Stimulated activated CD8-positive, alpha-beta memory T cell treated with anti-CD3 and anti-CD28 coated beads, Interleukin-15, amount 100 ng/mL, for 4 hours (primary cell): ENCODE measurements around the gene ZNF536.

Experiments used
- DNase-seq, 2 donors: peaks; one replicate each; pipeline ENCODE4 v3.0.0-alpha.2; 2020; ENCODE audit warnings: low read depth in 2 of 2

The ZNF536 gene

GRCh38 chr19:30363073-30363472 lies 9.1 kb upstream of the ZNF536 start:
- no peak for DNase-seq

GRCh38 chr19:30364866-30365800 lies 7.1 kb upstream of the ZNF536 start:
- no peak for DNase-seq

GRCh38 chr19:30366282-30366681 lies 5.9 kb upstream of the ZNF536 start:
- no peak for DNase-seq

DNA sequence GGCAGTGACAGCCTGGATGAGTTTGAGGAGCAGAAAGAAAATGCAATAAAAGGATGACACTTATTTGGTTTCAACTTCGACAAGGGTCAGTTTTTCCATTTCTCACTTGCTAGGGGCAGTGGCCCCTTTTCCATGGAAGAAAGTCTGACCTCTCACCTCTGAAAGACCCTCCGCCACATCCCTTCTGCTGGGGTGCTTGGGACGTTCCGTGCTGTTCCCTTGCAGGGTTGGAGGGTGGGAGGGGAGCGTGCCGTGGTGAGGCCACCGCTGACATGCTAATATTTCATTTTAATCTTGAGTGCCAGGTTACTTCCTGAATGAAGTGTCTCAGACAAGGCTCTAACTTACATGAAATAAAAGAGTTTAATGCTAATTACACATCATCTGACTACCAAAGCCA lies 5.2 kb upstream of the ZNF536 start:
- DNase-seq: no peak

- DNase-seq: no peak
These were observed 4.8 kb upstream of the ZNF536 start for GRCh38 chr19:30367421-30367820.

GRCh38 chr19:30369833-30370232 lies 2.4 kb upstream of the ZNF536 start:
- DNase-seq: no peak

DNA sequence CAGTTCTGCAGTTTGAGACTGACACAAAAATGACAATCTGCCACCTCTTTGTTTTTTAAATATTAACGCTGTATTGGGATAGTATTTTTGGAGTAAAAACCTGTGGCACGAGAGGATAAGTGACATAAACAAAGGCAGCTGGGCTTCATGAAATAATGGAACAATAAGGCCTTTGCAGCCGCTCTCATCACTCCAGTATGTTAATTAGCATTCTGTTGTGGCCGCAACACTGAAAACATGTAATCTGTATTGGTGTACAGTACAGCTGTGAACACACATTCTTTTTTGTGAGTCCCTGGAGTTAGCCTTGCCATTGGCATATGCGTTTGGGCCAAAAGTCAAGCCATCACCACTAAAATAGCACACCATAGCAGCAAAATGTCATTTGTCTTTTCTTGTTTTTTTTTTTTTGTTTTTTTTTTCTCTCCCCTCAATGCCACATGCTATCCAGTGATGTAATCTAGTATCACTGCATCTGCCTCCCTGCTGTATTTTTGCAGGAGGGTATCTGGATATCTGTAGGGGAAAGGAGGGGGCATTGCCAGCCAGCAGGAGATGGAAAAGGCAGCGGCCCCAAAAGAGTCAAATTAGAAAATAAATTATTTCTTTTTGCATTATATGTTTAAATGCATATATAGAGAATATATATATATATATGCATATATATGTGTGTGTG lies 885 bp upstream of the ZNF536 start:
- no peak for DNase-seq

DNA sequence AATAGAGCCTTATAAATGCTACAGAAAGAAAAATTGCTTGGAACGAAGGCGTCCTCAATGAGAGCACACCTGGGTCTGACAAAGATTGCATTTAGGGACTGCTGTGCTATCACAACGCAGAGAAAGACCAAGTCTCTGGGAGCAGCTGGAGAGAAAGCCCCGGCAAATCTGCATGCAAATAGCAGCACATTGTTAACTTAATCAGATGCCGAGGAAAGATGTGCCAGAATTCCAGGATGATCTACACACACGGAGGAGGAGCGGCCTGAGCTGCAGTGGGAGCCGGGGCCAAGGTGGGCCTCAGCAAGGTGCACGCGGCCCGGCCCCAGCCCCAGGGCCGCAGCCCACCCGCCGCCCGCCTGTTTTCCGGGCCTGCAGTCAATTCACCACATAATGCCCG lies 1.4 kb downstream of the ZNF536 start:
- DNase-seq: no peak

- DNase-seq: no peak
These were observed 2.3 kb downstream of the ZNF536 start for GRCh38 chr19:30374539-30374864.

GRCh38 chr19:30374865-30375552 lies 2.8 kb downstream of the ZNF536 start:
- DNase-seq: no peak

DNA sequence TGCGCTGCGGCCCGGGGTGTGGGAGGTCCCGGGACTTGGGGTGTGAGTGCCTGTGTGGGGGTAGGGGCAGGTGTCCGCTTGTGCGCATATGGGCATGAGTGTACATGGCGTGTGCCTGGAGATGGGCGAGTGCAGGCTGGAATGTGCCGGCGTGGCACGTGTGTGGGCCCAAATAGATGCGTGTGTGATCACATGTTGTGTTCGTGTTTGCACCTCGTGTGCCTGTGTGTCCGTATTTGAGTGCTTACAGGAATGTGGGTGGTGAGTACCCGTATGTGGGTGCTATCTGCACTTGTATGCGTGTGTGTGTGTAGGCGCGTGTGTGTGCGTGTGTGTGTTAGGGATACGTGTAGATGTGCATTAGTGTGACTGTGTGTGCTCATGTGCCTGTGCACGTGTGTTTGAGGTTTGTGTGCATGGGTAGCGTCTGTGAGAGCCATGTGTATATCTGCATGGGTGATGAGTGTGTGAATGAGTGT lies 3.4 kb downstream of the ZNF536 start:
- DNase-seq: no peak

GRCh38 chr19:30376272-30376671 lies 4.1 kb downstream of the ZNF536 start:
- no peak for DNase-seq

DNA sequence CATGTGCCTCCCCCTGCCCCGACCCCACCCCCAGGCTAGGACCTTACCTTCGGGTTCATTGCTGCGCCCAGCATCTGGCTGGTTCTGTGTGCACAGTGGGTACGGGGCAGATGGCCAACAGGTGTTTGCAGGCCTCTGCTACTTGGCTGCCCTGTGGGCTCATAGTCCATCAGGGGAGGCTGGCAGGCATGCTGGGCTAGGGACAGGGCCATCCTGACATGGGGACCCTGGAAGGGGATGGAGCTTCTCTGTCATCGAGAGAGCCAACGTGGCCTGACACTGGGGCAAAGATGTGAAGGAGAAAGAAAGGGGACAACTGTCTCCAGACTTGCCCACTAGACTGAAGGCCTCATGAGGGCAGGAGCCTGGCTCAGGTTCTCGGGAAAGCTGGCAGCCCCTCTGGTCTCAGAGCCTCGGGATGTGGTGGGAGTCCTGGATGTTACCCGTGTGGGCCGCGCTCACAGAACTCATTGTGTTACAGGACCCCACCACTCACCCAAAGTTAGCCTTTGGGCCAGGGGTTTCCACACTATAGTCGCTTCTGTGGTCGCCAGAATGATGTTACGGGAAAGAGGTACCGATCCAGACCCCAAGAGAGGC lies 4.7 kb downstream of the ZNF536 start:
- DNase-seq: no peak

DNA sequence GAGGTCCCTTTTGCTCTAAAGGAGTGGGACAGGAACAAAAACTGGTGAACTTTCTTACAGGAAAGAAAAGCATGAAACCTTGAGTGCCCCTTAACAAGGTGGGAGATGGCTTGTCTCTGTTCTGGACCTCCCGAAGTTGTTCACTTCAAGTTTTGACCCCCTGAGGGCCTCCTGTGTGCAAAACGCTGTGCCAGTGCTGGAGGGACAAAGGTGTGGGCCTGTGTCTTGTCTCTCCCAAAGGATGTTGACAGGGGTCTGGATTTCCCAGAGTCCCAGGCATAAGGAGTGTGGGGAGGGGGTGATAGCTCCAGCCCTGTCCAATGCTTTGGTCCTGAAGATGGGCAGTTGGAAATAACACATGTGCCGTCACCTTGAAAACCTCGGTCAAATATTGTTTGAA lies 6.5 kb downstream of the ZNF536 start:
- no peak for DNase-seq

DNA sequence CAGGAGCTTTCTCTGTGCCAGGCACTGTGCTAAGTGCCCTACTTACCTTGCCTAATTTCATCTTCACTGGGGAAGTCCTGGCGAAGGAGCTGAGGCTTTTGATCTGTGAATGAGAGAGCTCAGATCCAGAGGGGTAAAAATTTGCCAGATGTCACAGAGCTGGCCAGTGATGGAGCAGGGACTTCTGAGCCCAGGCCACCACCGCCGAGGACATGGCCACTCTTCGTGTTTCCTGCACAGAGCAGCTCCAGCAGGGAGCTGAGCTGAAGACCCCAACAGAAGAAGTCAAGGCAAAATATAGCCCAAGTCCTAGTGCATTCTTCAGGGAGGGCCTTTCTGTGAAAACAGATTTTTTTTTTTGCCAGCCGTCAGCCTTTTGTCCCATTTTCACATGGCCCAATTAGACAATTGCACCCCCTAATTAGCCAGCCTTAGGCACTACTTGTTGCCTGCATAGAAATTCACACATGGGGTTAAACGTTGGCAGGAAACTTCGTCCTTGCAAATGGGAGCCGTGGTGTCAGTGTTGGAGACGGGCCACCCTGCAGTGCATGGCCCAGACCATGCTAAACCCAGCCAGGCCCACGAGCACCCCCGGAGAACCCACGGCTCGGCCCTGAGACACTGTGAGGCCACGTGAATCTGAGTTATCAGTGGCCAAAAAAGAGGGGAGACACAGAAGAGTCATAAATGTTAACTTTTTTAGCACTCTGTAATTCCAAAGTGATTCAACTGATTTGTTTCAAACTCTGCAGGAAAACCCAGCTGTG lies 7.8 kb downstream of the ZNF536 start:
- DNase-seq: no peak

DNA sequence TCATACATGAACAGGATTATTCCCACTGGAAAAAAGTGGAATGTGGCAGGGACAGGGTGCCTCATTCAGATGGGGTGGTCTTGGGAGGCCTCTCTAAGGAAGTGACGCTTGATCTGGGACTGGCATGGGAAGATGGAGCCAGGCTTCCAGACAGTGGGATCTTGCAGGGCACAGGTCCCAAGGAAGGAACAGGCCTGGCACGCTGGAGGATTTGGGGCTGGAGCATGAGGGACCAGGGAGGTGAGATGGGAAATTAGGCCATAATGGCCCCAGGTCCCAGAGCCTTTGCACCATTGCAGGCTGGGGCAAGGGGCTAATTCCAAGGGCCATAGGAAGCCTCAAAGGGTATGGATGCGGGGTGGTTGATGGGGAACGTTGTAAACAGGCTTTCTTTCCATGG lies 9.2 kb downstream of the ZNF536 start:
- no peak for DNase-seq

DNA sequence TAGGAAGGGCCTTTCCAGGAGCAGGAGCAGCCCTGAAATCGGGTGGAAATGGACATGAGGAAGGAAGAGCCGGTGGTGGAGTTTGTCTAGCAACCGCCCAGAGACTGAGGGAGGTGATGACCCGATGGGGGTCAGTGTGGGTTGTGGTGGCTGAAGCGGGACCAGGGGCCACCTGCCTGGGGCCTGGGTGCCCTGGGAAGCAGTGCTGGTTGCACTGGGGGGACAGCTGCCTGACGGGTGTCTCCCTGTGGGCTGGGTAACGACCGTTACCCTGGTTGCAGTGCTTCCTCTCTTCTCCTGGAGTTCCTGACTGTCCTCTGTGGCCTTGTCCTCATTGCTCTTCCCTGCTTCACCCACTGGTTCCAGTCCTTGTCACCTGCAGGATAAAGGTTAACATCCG lies 13.0 kb downstream of the ZNF536 start:
- no peak for DNase-seq

- no peak for DNase-seq
These were observed 13.5 kb downstream of the ZNF536 start for GRCh38 chr19:30385666-30386065.

DNA sequence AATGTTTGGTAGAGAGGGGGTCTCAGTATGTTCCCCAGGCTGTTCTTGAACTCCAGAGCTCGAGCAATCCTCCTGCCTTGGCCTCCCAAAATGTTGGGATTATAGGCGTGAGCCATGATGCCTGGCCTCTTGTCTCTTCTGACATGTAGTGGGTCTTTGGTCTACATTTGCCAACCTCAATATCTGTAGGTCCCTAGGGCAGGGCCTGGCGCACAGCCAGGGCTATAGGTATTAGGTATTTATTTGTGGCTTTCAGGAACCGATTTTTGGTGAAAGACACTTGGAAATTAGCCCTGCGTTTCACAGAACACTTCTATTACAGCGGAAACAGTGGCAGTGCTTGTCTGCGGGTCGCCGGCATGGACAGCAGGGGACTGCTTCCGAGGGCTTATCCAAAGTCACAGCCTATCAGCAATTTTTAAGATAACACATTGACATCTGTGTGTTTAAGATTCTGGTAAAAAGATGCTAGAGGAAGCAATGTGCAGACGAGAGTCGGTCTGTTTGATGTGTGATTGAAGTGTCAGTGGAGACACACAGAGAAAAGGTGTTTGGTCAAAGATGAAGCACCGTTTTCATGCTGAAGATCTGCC lies 14.5 kb downstream of the ZNF536 start:
- no peak for DNase-seq

DNA sequence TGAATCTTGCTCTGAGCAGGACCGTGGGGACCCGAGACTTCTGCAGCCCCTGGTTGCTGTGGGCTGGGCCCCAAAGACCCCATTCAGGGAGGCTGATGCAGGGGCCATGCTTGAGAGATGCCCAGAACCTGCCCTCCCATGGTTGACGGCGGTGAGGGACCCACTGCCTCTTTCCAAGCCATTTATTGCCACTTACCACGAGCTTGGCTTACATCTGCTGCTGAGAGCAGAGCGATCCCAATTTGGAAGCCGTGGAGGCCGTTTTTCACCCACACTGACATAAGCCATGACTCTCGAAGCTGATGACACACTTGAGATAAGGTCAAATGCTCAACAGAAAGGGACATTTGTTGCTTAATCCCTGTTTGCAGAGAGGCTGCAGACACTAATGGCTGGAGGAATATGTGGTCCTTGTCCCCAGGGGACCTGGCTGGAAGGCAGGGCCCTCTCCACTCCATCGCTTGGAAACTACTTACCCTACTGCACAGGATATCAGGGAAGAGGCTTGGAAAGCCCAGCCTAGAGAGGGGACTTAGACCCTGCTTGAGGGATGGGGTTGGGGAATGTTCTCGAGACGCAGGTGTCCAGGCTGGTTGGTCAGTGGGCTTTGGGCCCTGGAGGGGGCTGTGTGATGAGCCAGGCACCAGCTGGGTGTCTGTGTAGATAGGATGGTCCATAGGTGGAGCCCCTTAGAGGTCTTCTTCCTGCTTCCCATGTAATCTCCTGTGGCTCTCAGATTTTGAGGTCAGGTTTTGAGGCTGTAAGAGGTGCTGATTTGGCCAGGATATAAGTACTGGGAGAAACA lies 15.3 kb downstream of the ZNF536 start:
- DNase-seq: no peak
